ENCODE results near the gene MAGI2. TPM values are rescaled to one million over a fixed set of nuclear protein-coding genes. Genes with fewer than 3 reads are reported as not detected.

MAGI2 gene
- total RNA-seq, 1 donor from 2014 or later: 0.10 TPM

GRCh38 chr7:78777829-78778228 is 675.6 kb downstream of the MAGI2 start:
- intact Hi-C loops (cut with micrococcal nuclease): no loop called here
- Mint-ChIP-seq H3K4me1 (ENCODE audit: low read depth) (no peaks in the 10 kb centered on the region), H3K36me3 (ENCODE audit: low read depth) (no peaks in the 10 kb centered on the region), H3K9me3 (no peaks in the 10 kb centered on the region), H3K27ac (no peak overlapping the region), H3K27me3 (ENCODE audit: insufficient read depth) (no peaks in the 10 kb centered on the region), H3K4me3 (no peak overlapping the region)
- DNase-seq (ENCODE audit: low spot score): no peak

GRCh38 chr7:78770422-78771410 is 682.8 kb downstream of the MAGI2 start:
- no peak for DNase-seq (ENCODE audit: low spot score)
- no peaks in the 10 kb centered on the region for H3K9me3 Mint-ChIP-seq
- H3K4me3 Mint-ChIP-seq: no peak overlapping the region
- peaks cover 12% of the 10 kb centered on the region for H3K27me3 Mint-ChIP-seq (ENCODE audit: insufficient read depth)
- no peak overlapping the region for H3K27ac Mint-ChIP-seq
- H3K36me3 Mint-ChIP-seq (ENCODE audit: low read depth): no peaks in the 10 kb centered on the region
- intact Hi-C loops (cut with micrococcal nuclease): no loop called here
- no peaks in the 10 kb centered on the region for H3K4me1 Mint-ChIP-seq (ENCODE audit: low read depth)

GRCh38 chr7:78769481-78770101 is 683.9 kb downstream of the MAGI2 start:
- no peaks in the 10 kb centered on the region for H3K36me3 Mint-ChIP-seq (ENCODE audit: low read depth)
- no peaks in the 10 kb centered on the region for H3K4me1 Mint-ChIP-seq (ENCODE audit: low read depth)
- peaks cover 12% of the 10 kb centered on the region for H3K27me3 Mint-ChIP-seq (ENCODE audit: insufficient read depth)
- no peak overlapping the region for H3K4me3 Mint-ChIP-seq
- H3K9me3 Mint-ChIP-seq: no peaks in the 10 kb centered on the region
- DNase-seq (ENCODE audit: low spot score): no peak
- H3K27ac Mint-ChIP-seq: no peak overlapping the region
- intact Hi-C loops (cut with micrococcal nuclease): no loop called here

GRCh38 chr7:78768859-78769258 is 684.6 kb downstream of the MAGI2 start:
- Mint-ChIP-seq H3K27ac (no peak overlapping the region), H3K4me1 (ENCODE audit: low read depth) (no peaks in the 10 kb centered on the region), H3K9me3 (no peaks in the 10 kb centered on the region), H3K36me3 (ENCODE audit: low read depth) (no peaks in the 10 kb centered on the region), H3K27me3 (ENCODE audit: insufficient read depth) (peaks cover 12% of the 10 kb centered on the region), H3K4me3 (no peak overlapping the region)
- no peak for DNase-seq (ENCODE audit: low spot score)
- intact Hi-C loops (cut with micrococcal nuclease): no loop called here

GRCh38 chr7:78765943-78766729 is 687.3 kb downstream of the MAGI2 start:
- intact Hi-C loops (cut with micrococcal nuclease): no loop called here
- no peak overlapping the region for H3K4me3 Mint-ChIP-seq
- no peak for DNase-seq (ENCODE audit: low spot score)
- H3K9me3 Mint-ChIP-seq: no peaks in the 10 kb centered on the region
- H3K27me3 Mint-ChIP-seq (ENCODE audit: insufficient read depth): peaks cover 6% of the 10 kb centered on the region
- no peaks in the 10 kb centered on the region for H3K4me1 Mint-ChIP-seq (ENCODE audit: low read depth)
- H3K27ac Mint-ChIP-seq: no peak overlapping the region
- no peaks in the 10 kb centered on the region for H3K36me3 Mint-ChIP-seq (ENCODE audit: low read depth)

GRCh38 chr7:78764571-78764970 is 688.9 kb downstream of the MAGI2 start:
- no peaks in the 10 kb centered on the region for H3K27me3 Mint-ChIP-seq (ENCODE audit: insufficient read depth)
- no peak for DNase-seq (ENCODE audit: low spot score)
- H3K4me1 Mint-ChIP-seq (ENCODE audit: low read depth): no peaks in the 10 kb centered on the region
- H3K9me3 Mint-ChIP-seq: no peaks in the 10 kb centered on the region
- no peak overlapping the region for H3K4me3 Mint-ChIP-seq
- H3K36me3 Mint-ChIP-seq (ENCODE audit: low read depth): no peaks in the 10 kb centered on the region
- no peak overlapping the region for H3K27ac Mint-ChIP-seq
- intact Hi-C loops (cut with micrococcal nuclease): no loop called here

- Mint-ChIP-seq H3K9me3 (no peaks in the 10 kb centered on the region), H3K27ac (no peak overlapping the region), H3K27me3 (ENCODE audit: insufficient read depth) (no peaks in the 10 kb centered on the region), H3K4me1 (ENCODE audit: low read depth) (no peaks in the 10 kb centered on the region), H3K4me3 (no peak overlapping the region), H3K36me3 (ENCODE audit: low read depth) (no peaks in the 10 kb centered on the region)
- no peak for DNase-seq (ENCODE audit: low spot score)
- intact Hi-C loops (cut with micrococcal nuclease): no loop called here
These were observed 690.8 kb downstream of the MAGI2 start for GRCh38 chr7:78762625-78763024.

GRCh38 chr7:78760620-78761355 is 692.7 kb downstream of the MAGI2 start:
- intact Hi-C loops (cut with micrococcal nuclease): no loop called here
- Mint-ChIP-seq H3K36me3 (ENCODE audit: low read depth) (no peaks in the 10 kb centered on the region), H3K9me3 (no peaks in the 10 kb centered on the region), H3K4me1 (ENCODE audit: low read depth) (no peaks in the 10 kb centered on the region), H3K27me3 (ENCODE audit: insufficient read depth) (no peaks in the 10 kb centered on the region), H3K27ac (no peak overlapping the region), H3K4me3 (no peak overlapping the region)
- DNase-seq (ENCODE audit: low spot score): no peak

- H3K4me3 Mint-ChIP-seq: no peak overlapping the region
- no peaks in the 10 kb centered on the region for H3K4me1 Mint-ChIP-seq (ENCODE audit: low read depth)
- DNase-seq (ENCODE audit: low spot score): no peak
- H3K36me3 Mint-ChIP-seq (ENCODE audit: low read depth): no peaks in the 10 kb centered on the region
- H3K27me3 Mint-ChIP-seq (ENCODE audit: insufficient read depth): no peaks in the 10 kb centered on the region
- intact Hi-C loops (cut with micrococcal nuclease): no loop called here
- no peak overlapping the region for H3K27ac Mint-ChIP-seq
- H3K9me3 Mint-ChIP-seq: peaks cover 8% of the 10 kb centered on the region
These were observed 700.9 kb downstream of the MAGI2 start for GRCh38 chr7:78752554-78752953.

- no peaks in the 10 kb centered on the region for H3K36me3 Mint-ChIP-seq (ENCODE audit: low read depth)
- peaks cover 8% of the 10 kb centered on the region for H3K9me3 Mint-ChIP-seq
- H3K4me3 Mint-ChIP-seq: no peak overlapping the region
- no peaks in the 10 kb centered on the region for H3K4me1 Mint-ChIP-seq (ENCODE audit: low read depth)
- H3K27me3 Mint-ChIP-seq (ENCODE audit: insufficient read depth): no peaks in the 10 kb centered on the region
- intact Hi-C loops (cut with micrococcal nuclease): no loop called here
- no peak for DNase-seq (ENCODE audit: low spot score)
- H3K27ac Mint-ChIP-seq: no peak overlapping the region
These were observed 702.2 kb downstream of the MAGI2 start for GRCh38 chr7:78751253-78751652.

GRCh38 chr7:78749052-78749746 is 704.3 kb downstream of the MAGI2 start:
- H3K27ac Mint-ChIP-seq: no peak overlapping the region
- peaks cover 8% of the 10 kb centered on the region for H3K9me3 Mint-ChIP-seq
- H3K4me3 Mint-ChIP-seq: no peak overlapping the region
- no peak for DNase-seq (ENCODE audit: low spot score)
- H3K36me3 Mint-ChIP-seq (ENCODE audit: low read depth): no peaks in the 10 kb centered on the region
- H3K4me1 Mint-ChIP-seq (ENCODE audit: low read depth): no peaks in the 10 kb centered on the region
- intact Hi-C loops (cut with micrococcal nuclease): no loop called here
- no peaks in the 10 kb centered on the region for H3K27me3 Mint-ChIP-seq (ENCODE audit: insufficient read depth)

- no peak for DNase-seq (ENCODE audit: low spot score)
- Mint-ChIP-seq H3K36me3 (ENCODE audit: low read depth) (no peaks in the 10 kb centered on the region), H3K9me3 (peaks cover 4% of the 10 kb centered on the region), H3K4me1 (ENCODE audit: low read depth) (no peaks in the 10 kb centered on the region), H3K27ac (no peak overlapping the region), H3K4me3 (no peak overlapping the region), H3K27me3 (ENCODE audit: insufficient read depth) (no peaks in the 10 kb centered on the region)
- intact Hi-C loops (cut with micrococcal nuclease): no loop called here
These were observed 705.9 kb downstream of the MAGI2 start for GRCh38 chr7:78747592-78747991.

Data from activated T-helper 1 cell treated with anti-CD3 and anti-CD28 coated beads, Interleukin-12 subunit alpha, Interleukin-12 subunit beta, Interleukin-2, Interleukin-4 antibody, amounts not matched to agents 30 ng/mL and 10 ng/mL and 1 ng/mL, durations not matched to agents 14 hours and 24 hours and 36 hours (primary cell).